GM23338 (cell line): ENCODE measurements around the gene RHOD. TPM values are rescaled to one million over a fixed set of nuclear protein-coding genes. Genes with fewer than 3 reads are reported as not detected.

ENCODE experiments used
- ATAC-seq: fragments of 200-7000 bp; cut with Tn5 transposase; 3 replicates; pipeline ENCODE4 v1.9.1; 2020
- DNase-seq: peaks from one replicate; pipeline ENCODE4 v3.0.0-alpha.2; 2015; ENCODE audit warnings: low spot score
- H2AFZ ChIP-seq: fragments of 200-600 bp; sonication (generic); 2 replicates; pipeline ENCODE4 v1.8.0; 2016; ENCODE audit warnings: antibody characterized with exemption, mild to moderate bottlenecking, moderate library complexity
- H3F3A ChIP-seq: fragments of 200-600 bp; sonication (generic); replicated peaks from 2 replicates; pipeline ENCODE4 v1.8.0; 2017; ENCODE audit warnings: antibody characterized with exemption, mixed run types, low read depth
- H3K27ac ChIP-seq: fragments of 200-600 bp; sonication (generic); 2 replicates; pipeline ENCODE4 v1.6.1; 2016; ENCODE audit warnings: low read depth
- H3K27me3 ChIP-seq: fragments of 200-600 bp; sonication (generic); 2 replicates; pipeline ENCODE4 v1.8.0; 2016; ENCODE audit warnings: mild to moderate bottlenecking, mixed run types, moderate library complexity; ENCODE audit not compliant: insufficient read depth
- H3K36me3 ChIP-seq: fragments of 200-600 bp; sonication (generic); 2 replicates; pipeline ENCODE4 v1.8.0; 2016; ENCODE audit warnings: mild to moderate bottlenecking; ENCODE audit not compliant: insufficient read depth
- H3K4me1 ChIP-seq: fragments of 200-600 bp; sonication (generic); 2 replicates; pipeline ENCODE4 v1.8.0; 2016; ENCODE audit warnings: mild to moderate bottlenecking, moderate library complexity; ENCODE audit not compliant: insufficient read depth
- H3K4me2 ChIP-seq: fragments of 200-600 bp; sonication (generic); 2 replicates; pipeline ENCODE4 v1.7.1; 2017; ENCODE audit warnings: mixed run types
- H3K4me3 ChIP-seq: fragments of 200-600 bp; sonication (generic); 2 replicates; pipeline ENCODE4 v1.6.1; 2016; ENCODE audit warnings: mixed run types
- H3K79me2 ChIP-seq: fragments of 200-600 bp; sonication (generic); replicated peaks from 2 replicates; pipeline ENCODE4 v1.8.0; 2017; ENCODE audit warnings: mild to moderate bottlenecking; ENCODE audit not compliant: insufficient read depth
- H3K9me2 ChIP-seq: fragments of 200-600 bp; sonication (generic); 2 replicates; pipeline ENCODE4 v1.8.0; 2017; ENCODE audit not compliant: insufficient read depth
- H4K20me1 ChIP-seq: fragments of 200-600 bp; sonication (generic); replicated peaks from 2 replicates; pipeline ENCODE4 v1.8.0; 2017; ENCODE audit warnings: mild to moderate bottlenecking; ENCODE audit not compliant: insufficient read depth
- H3K27ac Mint-ChIP-seq: 2 replicates; pipeline ENCODE4 v1.8.0; 2020; ENCODE audit warnings: inconsistent platforms, mild to moderate bottlenecking, moderate library complexity, mixed read lengths
- H3K27me3 Mint-ChIP-seq: 3 replicates; pipeline ENCODE4 v1.8.0; 2022; ENCODE audit warnings: low read depth, mild to moderate bottlenecking, moderate library complexity, mixed read lengths, inconsistent platforms; ENCODE audit not compliant: insufficient read depth, poor library complexity
- H3K36me3 Mint-ChIP-seq: 3 replicates; pipeline ENCODE4 v1.8.0; 2021; ENCODE audit warnings: low read depth, mild to moderate bottlenecking, inconsistent platforms, moderate library complexity, mixed read lengths
- H3K4me1 Mint-ChIP-seq: 3 replicates; pipeline ENCODE4 v1.8.0; 2020; ENCODE audit warnings: mild to moderate bottlenecking, inconsistent platforms, mixed read lengths
- H3K4me3 Mint-ChIP-seq: 3 replicates; pipeline ENCODE4 v1.8.0; 2021; ENCODE audit warnings: moderate library complexity, mild to moderate bottlenecking, inconsistent platforms, mixed read lengths
- H3K9me3 Mint-ChIP-seq: 3 replicates; pipeline ENCODE4 v1.8.0; 2020; ENCODE audit warnings: moderate library complexity, mild to moderate bottlenecking, inconsistent platforms, mixed read lengths
- CREB1 ChIP-seq: fragments of 250-450 bp; sonication (Bioruptor Pico); IDR thresholded peaks from 2 replicates; pipeline ENCODE4 v1.5.0; 2020; ENCODE audit warnings: low read depth, mild to moderate bottlenecking, moderate library complexity
- ETS1 ChIP-seq: IDR thresholded peaks from 2 replicates; pipeline ENCODE4 v1.6.1; 2016; ENCODE audit warnings: antibody characterized with exemption
- EZH2phosphoT487 ChIP-seq: fragments of 200-600 bp; sonication (generic); IDR thresholded peaks from one replicate; pipeline ENCODE4 v1.8.1; 2018; ENCODE audit warnings: antibody characterized with exemption; ENCODE audit not compliant: unreplicated experiment
- POLR2AphosphoS5 ChIP-seq: IDR thresholded peaks from 2 replicates; pipeline ENCODE4 v1.6.1; 2016; ENCODE audit warnings: antibody characterized with exemption, low read depth
- REST ChIP-seq: IDR thresholded peaks from one replicate; pipeline ENCODE4 v1.6.1; 2018; ENCODE audit warnings: antibody characterized with exemption; ENCODE audit not compliant: unreplicated experiment
- STAT1 ChIP-seq: IDR thresholded peaks from one replicate; pipeline ENCODE4 v1.6.1; 2016; ENCODE audit warnings: antibody characterized with exemption; ENCODE audit not compliant: unreplicated experiment
- ZNF331 ChIP-seq: fragments of 250-450 bp; sonication (Bioruptor Pico); IDR thresholded peaks from 2 replicates; pipeline ENCODE4 v1.5.0; 2020; ENCODE audit warnings: low read depth, mild to moderate bottlenecking, moderate library complexity
- polyA plus RNA-seq: library from polyadenylated mRNA; unstranded; fragments of >200 nt; fragmentation: Nextera tagmentation; extraction: Ambion mirVana; gene quantifications from 2 replicates; pipeline ENCODE4 v1.2.1, GENCODE V29; 2016
- total RNA-seq: library from RNA; depleted of rRNA; stranded (reverse); fragments of >200 nt; shearing (Covaris generic); gene quantifications from 2 replicates; pipeline ENCODE4 v1.2.3, GENCODE V29; 2014

Gene RHOD
- total and polyA plus RNA-seq, 2 experiments from 2014 or later = 13.8 to 16.2 TPM

GRCh38 chr11:67054346-67054835 lies 2.3 kb upstream of the RHOD start (continued):
- TF ChIP-seq REST = no peak
- no peak for TF ChIP-seq STAT1
- no peak for TF ChIP-seq POLR2AphosphoS5
- no peak for TF ChIP-seq ETS1
- TF ChIP-seq CREB1 (CRISPR knock-in tag) = no peak

GRCh38 chr11:67054836-67055523 lies 1.7 kb upstream of the RHOD start:
- no peaks in the 10 kb centered on the region for H3K36me3 Mint-ChIP-seq
- Histone ChIP-seq H4K20me1 (no peaks in the 10 kb centered on the region), H3K4me2 (no peak overlapping the region; the same call in 1 of the 2 replicates), H2AFZ (no peak overlapping the region), H3K9me2 (no peaks in the 10 kb centered on the region), H3K4me3 (no peak overlapping the region), H3K4me1 (peaks cover 21% of the 10 kb centered on the region), H3F3A (0 out of 2 replicates have a peak, but pooled peaks cover 14% of the 10 kb centered on the region), H3K27ac (no peak overlapping the region), H3K79me2 (no peaks in the 10 kb centered on the region), H3K27me3 (peaks cover 8% of the 10 kb centered on the region), H3K36me3 (no peaks in the 10 kb centered on the region)
- H3K9me3 Mint-ChIP-seq = no peaks in the 10 kb centered on the region
- TF ChIP-seq EZH2phosphoT487 = no peak
- DNase-seq (no peak), ATAC-seq (no peak)
- H3K4me1 Mint-ChIP-seq = peaks cover 29% of the 10 kb centered on the region
- H3K4me3 Mint-ChIP-seq = peak overlapping the region; percentile 52; the same call in 1 of the 3 replicates
- no peak overlapping the region for H3K27ac Mint-ChIP-seq
- peaks cover 21% of the 10 kb centered on the region for H3K27me3 Mint-ChIP-seq

GRCh38 chr11:67055812-67056211 lies 835 bp upstream of the RHOD start:
- Histone ChIP-seq H3F3A (0 out of 2 replicates have a peak, but pooled peaks cover 14% of the 10 kb centered on the region), H3K4me2 (peak overlapping the region; percentile 93), H2AFZ (peak overlapping the region; percentile 97; the same call in 1 of the 2 replicates), H3K27ac (no peak overlapping the region), H3K36me3 (no peaks in the 10 kb centered on the region), H3K27me3 (peaks cover 8% of the 10 kb centered on the region), H3K4me1 (peaks cover 21% of the 10 kb centered on the region), H3K79me2 (no peaks in the 10 kb centered on the region), H3K9me2 (no peaks in the 10 kb centered on the region), H3K4me3 (peak overlapping the region; percentile 74; the same call in 1 of the 2 replicates), H4K20me1 (no peaks in the 10 kb centered on the region)
- Mint-ChIP-seq H3K9me3 (no peaks in the 10 kb centered on the region), H3K27ac (no peak overlapping the region), H3K4me3 (peak overlapping the region; percentile 81), H3K27me3 (peaks cover 22% of the 10 kb centered on the region), H3K4me1 (peaks cover 29% of the 10 kb centered on the region), H3K36me3 (no peaks in the 10 kb centered on the region)
- DNase-seq = no peak
- no peak for TF ChIP-seq ZNF331
- no peak for TF ChIP-seq STAT1
- no peak for ATAC-seq
